Cardiac fibroblast (primary cell): ENCODE results near the gene TMEM269.

Experiments
- DNase-seq, 2 donors: peaks; one replicate each; pipeline versions ENCODE4 v3.0.0 to v3.0.0-alpha.2; 2010; ENCODE audit warnings: low read depth in 2 of 2
- H3K4me3 ChIP-seq, 2 donors: replicated peaks in 1 of 2; 1 replicate in 1 of 2; 2 replicates in 1 of 2; pipeline ENCODE4 v1.5.1; 2011; ENCODE audit warnings: low read depth in 2 of 2, low read length in 2 of 2, mild to moderate bottlenecking in 2 of 2, moderate library complexity in 1 of 2
- CTCF ChIP-seq: IDR thresholded peaks from one replicate; pipeline ENCODE4 v1.5.1; 2011; ENCODE audit warnings: low read depth, mild to moderate bottlenecking, low read length, inconsistent platforms

The TMEM269 gene

GRCh38 chr1:42737986-42738677 is 46.7 kb upstream of the TMEM269 start:
- no peak overlapping the region for H3K4me3 ChIP-seq
- DNase-seq = no peak
- TF ChIP-seq CTCF = no peak

- no peak for DNase-seq
- H3K4me3 ChIP-seq = no peak overlapping the region
- TF ChIP-seq CTCF = no peak
Measured at GRCh38 chr1:42738678-42739226, 46.0 kb upstream of the TMEM269 start.

- no peak for DNase-seq
- no peak for TF ChIP-seq CTCF
- no peak within 1 kb of the TSS for H3K4me3 ChIP-seq
Measured at GRCh38 chr1:42739753-42740700, 44.8 kb upstream of the TMEM269 start, which contains the start of gene CLDN19. Gene CLDN19, minus strand, starts transcription at chr1:42740236. Its CDS starts 173 bp downstream, at chr1:42740063.

GRCh38 chr1:42740851-42741580 is 43.8 kb upstream of the TMEM269 start:
- no peak for TF ChIP-seq CTCF
- H3K4me3 ChIP-seq = no peak overlapping the region
- no peak for DNase-seq

- no peak overlapping the region for H3K4me3 ChIP-seq
- TF ChIP-seq CTCF = no peak
- no peak for DNase-seq
Measured at GRCh38 chr1:42741706-42742105, 43.1 kb upstream of the TMEM269 start.

GRCh38 chr1:42742141-42742540 is 42.6 kb upstream of the TMEM269 start:
- TF ChIP-seq CTCF = no peak
- no peak overlapping the region for H3K4me3 ChIP-seq
- DNase-seq = no peak
